Tibial nerve (tissue), 4 donors: ENCODE results near the gene SUMO4.

ENCODE experiments used
- CTCF ChIP-seq, 5 experiments: fragments of 200-600 bp in 3 of 5; fragments of 450-650 bp in 2 of 5; sonication (generic) in 3 of 5; IDR thresholded peaks; one replicate each; pipeline ENCODE4 v1.5.1; 2016 to 2019; ENCODE audit warnings: antibody characterized with exemption in 5 of 5, mild to moderate bottlenecking in 3 of 5, moderate library complexity in 2 of 5
- EP300 ChIP-seq, 2 donors: sonication (generic); formaldehyde crosslinking; IDR thresholded peaks; one replicate each; pipeline ENCODE4 v1.6.1; 2017; ENCODE audit warnings: antibody characterized with exemption in 2 of 2, mild to moderate bottlenecking in 1 of 2
- POLR2A ChIP-seq, 2 donors: fragments of 450-650 bp; IDR thresholded peaks; one replicate each; pipeline ENCODE4 v1.6.1; 2017; ENCODE audit warnings: antibody characterized with exemption in 2 of 2, mild to moderate bottlenecking in 2 of 2, moderate library complexity in 2 of 2

- TF ChIP-seq CTCF (IDR thresholded peaks at IDR 0.05) (no peak), POLR2A (IDR thresholded peaks at IDR 0.05) (no peak), EP300 (IDR thresholded peaks at IDR 0.05) (no peak)
These were observed 35.5 kb upstream of the SUMO4 start for GRCh38 chr6:149364557-149364956.
